KMS-11 (cell line): ENCODE results near the gene ZNF408.

Experiments used
- H2AFZ ChIP-seq: fragments of 200-600 bp; sonication (generic); 2 replicates; pipeline ENCODE4 v1.6.1; 2016; ENCODE audit warnings: antibody characterized with exemption, mixed run types, low read depth
- H3K27ac ChIP-seq: fragments of 200-600 bp; sonication (generic); 2 replicates; pipeline ENCODE4 v1.6.1; 2016; ENCODE audit warnings: mild to moderate bottlenecking, mixed run types
- H3K27me3 ChIP-seq: fragments of 200-600 bp; sonication (generic); 2 replicates; pipeline ENCODE4 v1.6.1; 2017; ENCODE audit warnings: mild to moderate bottlenecking, low read depth, mixed run types, moderate library complexity; ENCODE audit not compliant: insufficient read depth
- H3K36me3 ChIP-seq: fragments of 200-600 bp; sonication (generic); 2 replicates; pipeline ENCODE4 v1.6.1; 2017; ENCODE audit warnings: mild to moderate bottlenecking, mixed run types; ENCODE audit not compliant: insufficient read depth
- H3K4me1 ChIP-seq: fragments of 200-600 bp; sonication (generic); 2 replicates; pipeline ENCODE4 v1.6.1; 2016; ENCODE audit warnings: mild to moderate bottlenecking, low read depth, mixed run types; ENCODE audit not compliant: poor library complexity, severe bottlenecking
- H3K4me2 ChIP-seq: fragments of 200-600 bp; sonication (generic); 2 replicates; pipeline ENCODE4 v1.7.0; 2016; ENCODE audit warnings: mild to moderate bottlenecking, mixed run types
- H3K4me3 ChIP-seq: fragments of 200-600 bp; sonication (generic); IDR thresholded peaks from 2 replicates; pipeline ENCODE4 v1.6.1; 2017; ENCODE audit warnings: low read depth, low read length, mixed read lengths; ENCODE audit not compliant: insufficient read depth
- H3K79me2 ChIP-seq: fragments of 200-600 bp; sonication (generic); 2 replicates; pipeline ENCODE4 v1.6.1; 2016; ENCODE audit warnings: low read depth, mixed run types; ENCODE audit not compliant: insufficient read depth
- H3K9ac ChIP-seq: fragments of 200-600 bp; sonication (generic); 2 replicates; pipeline ENCODE4 v1.6.1; 2016; ENCODE audit warnings: mild to moderate bottlenecking, mixed run types
- H4K20me1 ChIP-seq: fragments of 200-600 bp; sonication (generic); 2 replicates; pipeline ENCODE4 v1.6.1; 2016; ENCODE audit warnings: mild to moderate bottlenecking, mixed run types; ENCODE audit not compliant: insufficient read depth
- TF ChIP-seq, protein P1 (sequence below): fragments of 200-600 bp; sonication (generic); conservative IDR thresholded peaks from 2 replicates; pipeline ENCODE4 v1.6.1; 2017; ENCODE audit warnings: low read depth, mild to moderate bottlenecking, antibody characterized with exemption, low read length, moderate library complexity, mixed read lengths

ZNF408 gene

GRCh38 chr11:46673713-46674462 lies 26.9 kb upstream of the ZNF408 start:
- Histone ChIP-seq H3K36me3 (no peaks in the 10 kb centered on the region), H3K27ac (no peak overlapping the region), H3K4me1 (peaks cover 49% of the 10 kb centered on the region), H3K79me2 (no peaks in the 10 kb centered on the region), H3K4me2 (no peak overlapping the region), H4K20me1 (no peaks in the 10 kb centered on the region), H3K4me3 (no peak overlapping the region), H2AFZ (no peak overlapping the region), H3K9ac (no peak overlapping the region), H3K27me3 (no peaks in the 10 kb centered on the region)
- TF ChIP-seq, protein P1, sequence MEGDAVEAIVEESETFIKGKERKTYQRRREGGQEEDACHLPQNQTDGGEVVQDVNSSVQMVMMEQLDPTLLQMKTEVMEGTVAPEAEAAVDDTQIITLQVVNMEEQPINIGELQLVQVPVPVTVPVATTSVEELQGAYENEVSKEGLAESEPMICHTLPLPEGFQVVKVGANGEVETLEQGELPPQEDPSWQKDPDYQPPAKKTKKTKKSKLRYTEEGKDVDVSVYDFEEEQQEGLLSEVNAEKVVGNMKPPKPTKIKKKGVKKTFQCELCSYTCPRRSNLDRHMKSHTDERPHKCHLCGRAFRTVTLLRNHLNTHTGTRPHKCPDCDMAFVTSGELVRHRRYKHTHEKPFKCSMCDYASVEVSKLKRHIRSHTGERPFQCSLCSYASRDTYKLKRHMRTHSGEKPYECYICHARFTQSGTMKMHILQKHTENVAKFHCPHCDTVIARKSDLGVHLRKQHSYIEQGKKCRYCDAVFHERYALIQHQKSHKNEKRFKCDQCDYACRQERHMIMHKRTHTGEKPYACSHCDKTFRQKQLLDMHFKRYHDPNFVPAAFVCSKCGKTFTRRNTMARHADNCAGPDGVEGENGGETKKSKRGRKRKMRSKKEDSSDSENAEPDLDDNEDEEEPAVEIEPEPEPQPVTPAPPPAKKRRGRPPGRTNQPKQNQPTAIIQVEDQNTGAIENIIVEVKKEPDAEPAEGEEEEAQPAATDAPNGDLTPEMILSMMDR, result no peak

- Histone ChIP-seq H3K4me2 (no peak overlapping the region), H3K36me3 (no peaks in the 10 kb centered on the region)
- TF ChIP-seq, protein P1, result no peak
Observed at GRCh38 chr11:46674463-46675287, 26.2 kb upstream of the ZNF408 start.

DNA sequence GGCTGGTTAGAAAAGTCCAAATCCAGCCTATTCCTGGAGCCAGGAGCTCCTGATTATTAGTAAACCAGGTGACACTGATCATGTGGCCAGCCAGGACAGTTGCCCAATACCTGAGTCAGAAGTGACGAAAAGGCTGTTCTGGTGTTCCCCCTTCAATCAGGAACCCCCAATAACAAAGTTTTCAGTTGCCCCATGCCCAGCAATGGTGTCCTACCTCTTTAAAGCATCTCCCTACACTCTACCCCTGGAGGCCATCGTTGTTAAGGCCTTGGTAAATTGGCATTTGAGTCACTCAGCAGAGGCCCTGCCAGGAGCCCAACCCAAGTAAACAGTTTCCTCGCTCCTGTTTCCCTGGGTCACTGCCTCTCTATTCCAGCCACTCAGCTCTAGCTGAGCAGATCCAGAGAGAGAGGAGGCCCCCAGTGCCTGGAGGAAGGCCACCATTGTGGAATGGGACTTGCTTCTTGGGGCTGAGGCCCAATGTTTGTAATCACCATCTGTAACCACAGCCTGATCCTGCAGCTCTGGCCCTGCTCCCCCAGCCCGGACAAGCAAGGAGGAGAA lies 25.5 kb upstream of the ZNF408 start:
- Histone ChIP-seq H3K4me3 (no peak overlapping the region), H3K79me2 (no peaks in the 10 kb centered on the region), H3K36me3 (no peaks in the 10 kb centered on the region)

More at GRCh38 chr11:46674463-46675287, 26.2 kb upstream of the ZNF408 start:
- H3K9ac ChIP-seq, result no peak overlapping the region
- no peaks in the 10 kb centered on the region for H4K20me1 ChIP-seq
- no peak overlapping the region for H2AFZ ChIP-seq
- no peaks in the 10 kb centered on the region for H3K79me2 ChIP-seq
- peaks cover 41% of the 10 kb centered on the region for H3K4me1 ChIP-seq
- no peaks in the 10 kb centered on the region for H3K27me3 ChIP-seq
- H3K27ac ChIP-seq, result no peak overlapping the region
- no peak overlapping the region for H3K4me3 ChIP-seq

GRCh38 chr11:46675949-46676348 lies 24.9 kb upstream of the ZNF408 start:
- H2AFZ ChIP-seq, result no peak overlapping the region
- no peaks in the 10 kb centered on the region for H3K36me3 ChIP-seq
- H3K4me1 ChIP-seq, result peaks cover 29% of the 10 kb centered on the region
- no peak overlapping the region for H3K9ac ChIP-seq
- no peak overlapping the region for H3K4me2 ChIP-seq
- TF ChIP-seq, protein P1, result no peak
- H3K4me3 ChIP-seq, result no peak overlapping the region
- H4K20me1 ChIP-seq, result no peaks in the 10 kb centered on the region
- H3K27ac ChIP-seq, result no peak overlapping the region
- no peaks in the 10 kb centered on the region for H3K79me2 ChIP-seq
- H3K27me3 ChIP-seq, result no peaks in the 10 kb centered on the region

More for the DNA sequence above, 25.5 kb upstream of the ZNF408 start:
- no peaks in the 10 kb centered on the region for H3K27me3 ChIP-seq
- peaks cover 34% of the 10 kb centered on the region for H3K4me1 ChIP-seq
- TF ChIP-seq, protein P1, result no peak
- H2AFZ ChIP-seq, result no peak overlapping the region
- no peak overlapping the region for H3K9ac ChIP-seq
- no peak overlapping the region for H3K27ac ChIP-seq
- H4K20me1 ChIP-seq, result no peaks in the 10 kb centered on the region
- H3K4me2 ChIP-seq, result no peak overlapping the region
